ENCODE results near the gene FALEC.

The FALEC gene

DNA sequence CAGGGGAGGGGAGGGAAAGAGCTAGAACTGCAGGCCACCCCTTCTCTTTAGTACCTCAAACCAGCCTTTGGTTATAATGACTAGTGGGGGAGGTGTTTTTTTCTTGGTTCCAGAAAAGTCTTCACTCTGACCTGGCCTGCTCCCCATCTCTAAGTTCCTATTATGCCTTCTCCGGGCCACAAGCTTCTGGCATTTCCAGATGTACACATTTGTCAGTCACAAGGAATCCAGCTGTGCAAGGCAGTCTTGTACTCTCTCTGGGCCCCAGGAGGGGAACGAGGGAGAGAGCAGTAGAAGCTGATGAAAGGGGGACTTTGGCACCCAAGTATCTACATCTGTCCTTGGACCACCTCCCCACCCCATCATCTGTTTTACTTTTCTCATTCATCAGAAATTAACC lies 2.7 kb upstream of the FALEC start:
- DNase-seq, result no peak

- no peak for DNase-seq
Measured at GRCh38 chr1:150513351-150513791, 2.2 kb upstream of the FALEC start.

- no peak for DNase-seq
Measured at GRCh38 chr1:150514260-150514659, 1.3 kb upstream of the FALEC start.

GRCh38 chr1:150514913-150515327 lies 632 bp upstream of the FALEC start:
- no peak for DNase-seq

DNA sequence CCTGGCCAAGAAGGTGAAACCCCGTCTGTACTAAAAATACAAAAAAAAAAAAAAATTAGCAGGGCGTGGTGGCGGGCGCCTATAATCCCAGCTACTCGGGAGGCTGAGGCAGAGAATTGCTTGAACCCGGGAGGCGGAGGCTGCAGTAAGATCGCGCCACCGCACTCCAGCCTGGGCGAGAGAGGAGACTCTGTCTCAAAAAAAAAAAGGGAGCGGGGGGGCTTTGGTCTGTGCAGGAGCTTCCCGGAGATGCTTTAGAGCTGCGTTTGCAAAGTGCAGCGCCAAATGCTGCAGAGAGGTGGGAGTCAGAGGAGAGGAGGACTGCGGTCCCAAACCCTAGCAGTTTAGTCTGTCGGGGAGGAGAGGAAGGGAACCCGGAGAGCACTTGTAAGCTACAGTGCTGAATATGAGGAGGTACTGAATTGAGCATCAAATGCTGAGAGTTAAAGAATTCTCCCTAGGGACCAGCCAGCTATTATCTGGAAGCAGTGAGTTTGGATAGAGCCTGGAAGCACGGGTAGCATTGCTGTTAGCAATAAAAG lies 569 bp downstream of the FALEC start:
- DNase-seq, result no peak

- no peak for DNase-seq
Measured at GRCh38 chr1:150516616-150517015, 1.1 kb downstream of the FALEC start.

GRCh38 chr1:150521196-150521968 lies 5.8 kb downstream of the FALEC start:
- no peak for DNase-seq

DNA sequence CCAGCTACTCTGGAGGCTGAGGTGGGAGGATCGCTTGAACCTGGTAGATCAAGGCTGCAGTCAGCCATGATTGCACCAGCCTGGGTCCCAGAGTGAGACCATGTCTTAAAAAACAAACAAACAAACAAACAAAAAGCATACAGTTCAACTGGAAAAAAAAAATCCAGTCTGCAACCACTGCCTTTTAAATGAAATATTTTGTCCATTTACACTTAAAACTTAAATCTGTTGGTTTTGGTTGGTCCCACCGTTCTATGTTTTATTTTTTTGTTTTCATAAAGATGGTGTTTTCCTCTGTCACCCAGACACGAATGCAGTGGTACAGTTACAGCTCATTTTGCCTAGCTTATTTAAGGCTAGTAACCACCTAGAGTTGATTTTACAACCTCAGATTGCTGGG lies 9.8 kb downstream of the FALEC start:
- no peak for DNase-seq

GRCh38 chr1:150528196-150528595 lies 12.6 kb downstream of the FALEC start:
- no peak for DNase-seq

DNA sequence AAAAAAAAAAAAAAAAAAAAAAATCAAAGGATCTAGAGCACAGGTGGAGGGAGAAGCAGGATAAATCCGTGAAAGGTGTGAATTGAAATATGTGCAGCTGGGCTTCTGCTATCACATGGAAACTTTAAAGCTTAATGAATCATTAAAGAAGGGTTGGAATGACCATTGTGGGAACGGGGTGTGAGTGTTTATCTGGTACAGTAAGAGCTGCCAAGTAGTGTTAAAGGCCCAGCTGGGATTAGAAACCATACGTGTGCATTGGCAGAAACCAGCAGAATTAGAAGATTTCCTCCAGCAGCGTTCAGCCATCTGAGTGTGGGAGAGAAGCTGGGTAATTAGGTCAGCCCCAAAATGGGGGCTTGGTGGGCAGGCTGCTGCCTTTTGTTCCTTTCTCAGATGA lies 13.5 kb downstream of the FALEC start:
- DNase-seq, result no peak

DNA sequence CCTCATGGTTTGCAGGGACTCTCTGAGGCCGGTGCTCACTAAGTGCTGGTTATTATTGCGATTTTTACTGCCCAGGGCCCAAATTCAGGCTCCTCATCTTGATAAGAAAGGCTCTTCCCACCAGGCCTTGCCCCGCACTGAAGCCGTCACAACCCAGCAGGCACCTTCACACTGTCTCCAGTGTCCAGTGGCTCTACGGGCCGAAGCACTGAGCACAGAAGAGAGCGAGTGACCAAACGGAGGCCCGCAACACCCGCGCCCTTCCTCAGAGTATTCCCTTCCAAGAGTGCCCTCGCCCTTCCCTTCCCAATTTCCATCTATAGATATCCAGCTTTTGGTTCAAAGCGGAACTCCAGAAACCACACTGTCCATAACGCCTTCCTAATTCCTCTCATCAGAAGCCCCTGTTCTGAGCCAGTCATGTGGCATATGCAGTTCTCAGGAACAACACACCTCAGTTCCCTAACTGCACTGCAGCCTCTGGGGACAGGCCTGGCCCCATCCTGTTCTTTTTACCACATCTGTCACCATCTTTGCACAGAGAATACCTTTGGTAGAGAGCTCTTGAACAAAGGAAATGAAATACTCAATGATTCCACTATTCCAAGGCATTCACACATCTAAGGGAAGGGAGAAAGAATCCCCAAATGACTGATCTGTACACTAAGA lies 15.1 kb downstream of the FALEC start:
- DNase-seq, result no peak

GRCh38 chr1:150532860-150533259 lies 17.3 kb downstream of the FALEC start:
- DNase-seq, result no peak

DNA sequence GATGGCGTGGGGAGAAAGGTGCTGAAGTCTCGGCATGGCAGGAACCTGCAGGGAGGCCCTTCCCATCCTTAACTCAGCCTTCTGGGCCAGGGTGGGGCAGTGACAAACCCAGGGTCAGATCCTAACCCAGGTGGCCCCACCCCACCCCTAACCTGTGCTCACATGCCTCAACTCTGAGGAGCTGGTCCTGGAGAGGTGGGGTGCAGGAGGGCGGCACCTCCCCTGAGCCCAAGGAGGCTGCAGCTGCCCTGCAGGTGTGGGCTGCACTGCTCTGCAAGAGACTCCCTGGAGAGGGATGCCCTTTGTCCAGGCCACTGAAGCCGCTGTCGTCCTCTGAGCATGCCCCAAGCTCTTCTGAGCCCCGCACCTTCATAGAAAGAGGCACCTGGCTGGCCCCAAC lies 18.4 kb downstream of the FALEC start:
- DNase-seq, result no peak

DNA sequence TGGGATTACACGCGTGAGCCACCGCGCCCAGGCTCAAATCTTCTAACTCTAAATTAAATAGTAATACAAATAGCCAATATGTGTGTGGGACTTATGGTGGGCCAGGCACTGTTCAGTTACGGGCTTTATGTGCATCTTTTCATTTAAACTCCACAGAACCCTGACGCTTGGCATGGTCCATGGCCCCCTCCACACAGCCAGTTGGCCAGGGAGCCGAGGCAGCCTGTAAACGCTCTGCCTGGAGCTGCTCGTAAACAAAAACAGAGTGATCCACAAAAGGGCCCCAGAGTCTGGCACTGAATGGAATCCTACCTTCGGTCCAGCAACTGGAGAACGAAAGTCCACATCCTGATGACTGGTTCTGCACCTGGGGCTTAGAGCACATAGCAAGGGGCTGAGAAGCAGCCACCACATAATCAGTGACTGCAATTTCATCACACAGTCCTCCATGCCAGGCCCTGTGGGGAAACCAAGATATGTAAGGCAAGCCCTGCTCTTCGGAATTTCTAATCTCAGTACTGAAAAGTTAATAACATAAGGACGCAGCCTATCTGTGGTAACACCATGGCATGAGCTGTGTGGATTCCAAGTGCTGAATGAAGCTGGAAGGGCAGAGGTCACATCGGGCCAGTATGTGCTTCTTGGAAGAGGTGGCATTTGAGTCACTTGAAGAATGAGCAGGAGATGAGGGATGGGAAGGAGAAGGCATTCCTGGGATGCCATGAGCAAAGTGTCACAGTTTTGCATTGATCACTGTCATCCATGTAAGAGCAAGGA lies 20.1 kb downstream of the FALEC start:
- DNase-seq, result no peak

- DNase-seq, result no peak
Measured at GRCh38 chr1:150536836-150537731, 21.5 kb downstream of the FALEC start.

DNA sequence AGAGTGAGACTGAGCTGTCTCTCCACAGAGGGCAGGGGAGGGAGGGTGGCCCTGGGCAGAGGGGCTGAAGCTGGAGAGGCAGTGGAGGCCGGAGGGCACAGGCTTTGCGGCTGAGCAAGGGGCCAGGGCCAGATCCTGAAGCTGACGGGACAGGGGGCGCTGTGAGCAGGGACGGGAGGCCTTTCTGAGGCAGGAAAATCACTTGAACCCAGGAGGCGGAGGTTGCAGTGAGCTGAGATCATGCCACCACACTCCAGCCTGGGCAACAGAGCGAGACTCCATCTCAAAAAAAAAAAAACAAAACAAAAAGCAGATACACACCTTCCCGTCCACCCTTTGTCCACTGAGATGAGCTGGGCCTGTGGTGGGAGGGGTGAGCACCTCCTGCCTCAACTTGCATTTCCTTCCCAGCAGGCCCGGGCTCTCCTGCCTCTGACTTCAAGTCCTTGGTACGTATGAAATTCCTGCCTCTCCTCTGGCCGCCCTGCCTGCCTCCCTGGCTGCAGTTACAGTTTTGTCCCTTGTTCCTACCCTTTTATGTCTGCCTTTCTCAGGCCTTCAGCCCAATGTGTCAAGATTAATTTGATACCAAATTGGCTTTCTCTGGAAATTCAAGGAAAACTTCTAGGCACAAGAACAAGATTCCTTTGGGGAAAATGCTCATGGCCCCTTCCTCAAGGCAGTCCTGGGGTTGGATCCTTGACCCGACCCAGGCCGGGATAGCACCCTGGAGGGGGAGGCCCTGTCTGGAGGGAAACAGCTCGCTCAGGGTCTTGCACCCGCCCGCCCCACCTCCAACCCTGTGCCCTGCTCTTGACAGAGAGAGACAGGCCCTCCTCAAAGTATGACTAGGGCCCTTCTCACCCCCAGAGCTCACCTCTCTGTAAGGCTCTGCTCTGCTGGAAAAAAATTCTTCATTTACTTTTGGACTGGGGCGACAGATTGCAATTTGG lies 22.5 kb downstream of the FALEC start:
- DNase-seq, result no peak

GRCh38 chr1:150543500-150544143 lies 28.1 kb downstream of the FALEC start:
- no peak for DNase-seq

DNA sequence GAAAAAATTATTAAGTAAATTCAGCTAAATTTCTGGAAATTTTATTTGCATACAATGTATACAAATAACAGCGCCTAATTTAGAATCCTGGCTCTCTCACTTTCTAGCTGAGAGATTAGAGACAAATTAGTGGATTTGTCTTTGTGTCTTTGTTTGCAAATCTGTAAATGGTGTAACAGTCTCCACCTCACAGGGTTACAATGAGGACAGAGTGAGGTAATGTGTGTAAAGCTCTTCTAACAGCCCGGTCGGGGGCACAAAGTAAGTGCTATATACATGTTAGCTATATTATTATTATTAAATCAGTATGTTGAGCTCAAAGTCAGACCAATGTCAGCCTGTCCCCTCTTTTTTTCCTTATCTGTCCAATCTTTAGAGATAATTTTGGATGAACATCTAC lies 28.7 kb downstream of the FALEC start:
- no peak for DNase-seq

DNA sequence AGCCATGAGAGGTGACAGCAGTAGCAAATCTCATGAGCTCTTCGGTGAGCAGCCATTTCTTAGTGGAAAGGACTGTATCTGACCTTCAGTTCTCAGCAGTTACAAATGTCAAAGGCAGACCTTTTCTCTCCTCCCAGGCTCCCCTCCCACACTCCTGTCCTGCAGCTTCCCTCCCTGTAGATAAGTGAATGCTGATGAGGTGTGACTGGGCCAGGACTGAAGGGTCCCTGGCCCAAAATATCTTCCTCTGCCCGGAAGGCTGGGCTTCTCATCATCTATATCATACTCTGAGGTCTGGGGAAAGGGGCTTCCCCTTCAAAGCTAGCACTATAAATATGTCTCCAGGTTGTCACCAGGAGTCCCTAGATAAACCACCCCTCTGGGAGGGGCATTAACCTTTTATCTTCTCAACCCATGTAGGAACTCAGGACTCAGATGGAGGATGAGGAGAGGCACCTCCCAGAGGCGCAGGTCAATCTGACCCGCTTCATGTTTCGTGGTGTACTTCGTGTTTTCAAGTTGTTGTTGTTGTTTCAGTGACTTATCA lies 30.0 kb downstream of the FALEC start:
- DNase-seq, result no peak

DNA sequence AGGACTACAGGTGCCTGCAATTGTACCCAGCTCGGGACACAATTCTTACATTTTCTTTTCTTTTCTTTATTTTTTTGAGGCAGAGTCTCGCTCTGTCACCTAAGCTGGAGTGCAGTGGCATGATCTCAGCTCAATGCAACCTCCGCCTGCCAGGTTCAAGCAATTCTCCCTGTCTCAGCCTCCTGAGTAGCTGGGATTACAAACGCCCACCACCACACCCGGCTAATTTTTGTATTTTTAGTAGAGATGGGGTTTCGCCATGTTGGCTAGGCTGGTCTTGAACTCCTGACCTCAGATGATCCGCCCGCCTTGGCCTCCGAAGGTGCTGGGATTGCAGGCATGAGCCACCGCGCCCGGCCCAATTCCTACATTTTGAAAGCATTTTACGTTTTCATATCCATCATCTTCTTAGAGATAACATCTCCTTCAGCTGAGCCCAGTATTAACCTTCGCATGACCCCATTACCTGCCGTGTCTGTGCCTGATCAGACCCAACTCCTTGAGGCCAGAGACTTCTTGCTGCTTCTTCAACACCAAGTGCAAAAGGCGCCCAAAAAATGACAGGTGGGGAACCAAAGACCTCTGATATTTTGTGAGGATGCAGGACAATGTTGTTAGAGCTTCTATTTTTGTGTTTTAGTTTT lies 30.9 kb downstream of the FALEC start:
- no peak for DNase-seq
